Measurements from ENCODE around the gene RRN3.
"Not testable (repeated sequence)": the region's sequence is repeated elsewhere in the genome, so short reads cannot be mapped to it uniquely, and the experiment has no call there.

DNA sequence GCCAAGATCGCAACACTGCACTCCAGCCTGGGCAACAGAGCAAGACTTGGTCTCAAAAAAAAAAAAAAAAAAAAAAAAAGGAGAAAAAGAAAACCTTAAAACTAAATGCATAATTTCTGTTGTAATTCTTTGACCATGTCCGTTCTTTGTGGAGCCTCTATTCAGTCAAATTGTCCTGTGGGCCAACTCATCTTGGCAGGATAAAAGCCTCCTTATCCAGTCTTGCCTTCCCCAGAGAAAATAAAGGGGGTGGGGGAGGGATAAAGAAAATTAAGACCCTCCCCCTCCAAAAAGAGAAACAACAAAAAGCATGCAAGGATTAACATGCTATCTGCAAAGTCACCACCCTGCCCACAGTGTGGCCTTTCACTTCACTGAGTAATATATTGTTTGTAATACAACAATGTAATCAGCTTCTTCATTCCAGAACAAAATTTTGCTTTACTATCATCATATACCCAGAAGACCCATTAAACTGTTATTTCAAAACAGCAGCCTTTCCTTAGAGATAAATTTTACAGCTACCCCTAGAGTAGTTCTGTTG lies 5.4 kb upstream of the RRN3 start:
- TF ChIP-seq POLR2A (IDR thresholded peaks at IDR 0.05; ENCODE audit: low read length); GATA1 (IDR thresholded peaks at IDR 0.05; ENCODE audit: low read depth, low read length): not testable (repeated sequence)

Measured in erythroblast (primary cell).